Ascending aorta (tissue), 2 donors: ENCODE data around the gene IL10. TPM values are rescaled to one million over a fixed set of nuclear protein-coding genes. Genes with fewer than 3 reads are reported as not detected.
A peak's percentile ranks its signal among the peaks of the same experiment; 100 is the strongest.
"Not testable (repeated sequence)": the region's sequence is repeated elsewhere in the genome, so short reads cannot be mapped to it uniquely, and the experiment has no call there.

Source experiments
- DNase-seq, 2 donors: peaks; one replicate each; pipeline ENCODE4 v3.0.0-alpha.2; 2019; ENCODE audit warnings: low spot score in 2 of 2
- H3K27ac ChIP-seq, 2 donors: fragments of 200-600 bp; sonication (generic); one replicate each; pipeline ENCODE4 v1.5.1; 2016 to 2017; ENCODE audit warnings: mild to moderate bottlenecking in 1 of 2
- H3K27me3 ChIP-seq: fragments of 200-600 bp; sonication (generic); one replicate; pipeline ENCODE4 v1.5.1; 2017
- H3K36me3 ChIP-seq, 2 donors: fragments of 200-600 bp; sonication (generic); one replicate each; pipeline ENCODE4 v1.5.1; 2016
- H3K4me1 ChIP-seq, 2 donors: fragments of 200-600 bp; sonication (generic); one replicate each; pipeline ENCODE4 v1.5.1; 2016 to 2017; ENCODE audit warnings: mild to moderate bottlenecking in 1 of 2
- H3K4me3 ChIP-seq, 2 donors: fragments of 200-600 bp; sonication (generic); one replicate each; pipeline ENCODE4 v1.5.1; 2016 to 2017; ENCODE audit warnings: mild to moderate bottlenecking in 1 of 2
- H3K9me3 ChIP-seq, 2 donors: fragments of 200-600 bp; sonication (generic); one replicate each; pipeline ENCODE4 v1.5.1; 2016
- intact Hi-C: fragments of 100-400 bp; cut with DNase I; formaldehyde crosslinking; loops from one replicate; pipeline ENCODE4 v1.15.1; 2023
- total RNA-seq: library from RNA; depleted of rRNA; stranded (reverse); fragments of >200 nt; gene quantifications from one replicate; pipeline ENCODE4 v1.1.0, GENCODE V29; 2016
- TF ChIP-seq, protein P1 (sequence below), 3 experiments: fragments of 200-600 bp in 2 of 3; fragments of 450-650 bp in 1 of 3; sonication (generic) in 2 of 3; IDR thresholded peaks; one replicate each; pipeline ENCODE4 v1.5.1; 2016 to 2019; ENCODE audit warnings: antibody characterized with exemption in 3 of 3, mild to moderate bottlenecking in 1 of 3, moderate library complexity in 1 of 3

IL10 gene
- total RNA-seq, 1 donor from 2014 or later = 1.6 TPM

DNA sequence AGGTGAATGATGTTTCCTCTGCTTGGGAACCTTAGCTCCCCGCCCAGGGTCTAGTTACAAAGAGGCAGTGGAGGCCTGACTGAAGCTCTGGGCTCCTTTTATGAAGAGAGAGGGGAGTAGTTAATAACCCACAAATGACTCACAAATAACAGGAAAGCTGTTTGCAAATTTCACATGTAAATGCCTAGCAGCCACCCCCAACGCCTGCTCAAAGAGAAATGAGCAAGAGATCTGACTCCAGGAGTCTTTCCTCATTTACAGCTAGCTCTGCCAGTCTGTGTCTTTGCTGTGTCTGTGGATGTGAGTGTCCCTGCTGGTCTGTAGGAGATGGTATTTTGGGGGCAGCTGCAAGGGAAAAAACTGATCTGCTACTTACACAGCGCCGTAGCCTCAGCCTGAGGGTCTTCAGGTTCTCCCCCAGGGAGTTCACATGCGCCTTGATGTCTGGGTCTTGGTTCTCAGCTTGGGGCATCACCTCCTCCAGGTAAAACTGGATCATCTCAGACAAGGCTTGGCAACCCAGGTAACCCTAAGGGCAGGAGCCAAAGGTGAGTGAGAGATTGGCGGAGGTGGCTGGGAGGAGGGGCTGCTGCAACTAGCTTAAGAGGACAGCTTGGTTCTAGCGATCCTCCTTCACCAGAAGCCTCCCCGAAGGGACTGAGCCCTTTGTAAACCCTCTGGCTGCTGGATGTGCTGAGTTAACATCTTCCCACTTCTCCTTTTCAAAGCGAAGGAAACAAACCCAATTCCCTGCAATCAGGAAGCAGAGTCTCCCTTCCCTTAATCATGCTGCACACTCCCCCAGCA lies 1.6 kb downstream of the IL10 start, which contains the start of gene IL19:
TSS of gene IL19 (plus strand) at position 243 of the 807 bp plus-strand sequence. CDS start 65,890 bp downstream, outside the sequence.
- H3K4me3 ChIP-seq = peak within 1 kb of the TSS in 1 of 2 donors; percentile 21
- H3K27ac ChIP-seq = peak within 1 kb of the TSS in 1 of 2 donors; percentile 34
- DNase-seq = peak in 1 of 2 donors; percentile 62
- H3K36me3 ChIP-seq = no peaks in the 10 kb centered on the region
- H3K4me1 ChIP-seq = no peaks in the 10 kb centered on the region
- H3K9me3 ChIP-seq = no peaks in the 10 kb centered on the region
- TF ChIP-seq, protein P1, sequence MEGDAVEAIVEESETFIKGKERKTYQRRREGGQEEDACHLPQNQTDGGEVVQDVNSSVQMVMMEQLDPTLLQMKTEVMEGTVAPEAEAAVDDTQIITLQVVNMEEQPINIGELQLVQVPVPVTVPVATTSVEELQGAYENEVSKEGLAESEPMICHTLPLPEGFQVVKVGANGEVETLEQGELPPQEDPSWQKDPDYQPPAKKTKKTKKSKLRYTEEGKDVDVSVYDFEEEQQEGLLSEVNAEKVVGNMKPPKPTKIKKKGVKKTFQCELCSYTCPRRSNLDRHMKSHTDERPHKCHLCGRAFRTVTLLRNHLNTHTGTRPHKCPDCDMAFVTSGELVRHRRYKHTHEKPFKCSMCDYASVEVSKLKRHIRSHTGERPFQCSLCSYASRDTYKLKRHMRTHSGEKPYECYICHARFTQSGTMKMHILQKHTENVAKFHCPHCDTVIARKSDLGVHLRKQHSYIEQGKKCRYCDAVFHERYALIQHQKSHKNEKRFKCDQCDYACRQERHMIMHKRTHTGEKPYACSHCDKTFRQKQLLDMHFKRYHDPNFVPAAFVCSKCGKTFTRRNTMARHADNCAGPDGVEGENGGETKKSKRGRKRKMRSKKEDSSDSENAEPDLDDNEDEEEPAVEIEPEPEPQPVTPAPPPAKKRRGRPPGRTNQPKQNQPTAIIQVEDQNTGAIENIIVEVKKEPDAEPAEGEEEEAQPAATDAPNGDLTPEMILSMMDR (IDR thresholded peaks at IDR 0.05) = no peak
- intact Hi-C loops = no loop called here
- no peaks in the 10 kb centered on the region for H3K27me3 ChIP-seq

- TF ChIP-seq, protein P1 (IDR thresholded peaks at IDR 0.05) = no peak
- Histone ChIP-seq H3K9me3 (no peaks in the 10 kb centered on the region), H3K4me3 (peak overlapping the region in 1 of 2 donors; percentile 10), H3K4me1 (no peaks in the 10 kb centered on the region), H3K36me3 (no peaks in the 10 kb centered on the region), H3K27me3 (no peaks in the 10 kb centered on the region), H3K27ac (no peak overlapping the region)
- intact Hi-C loops = no loop called here
- DNase-seq = peak in 1 of 2 donors; percentile 55
Observed at GRCh38 chr1:206769304-206769731, 3.0 kb downstream of the IL10 start.

DNA sequence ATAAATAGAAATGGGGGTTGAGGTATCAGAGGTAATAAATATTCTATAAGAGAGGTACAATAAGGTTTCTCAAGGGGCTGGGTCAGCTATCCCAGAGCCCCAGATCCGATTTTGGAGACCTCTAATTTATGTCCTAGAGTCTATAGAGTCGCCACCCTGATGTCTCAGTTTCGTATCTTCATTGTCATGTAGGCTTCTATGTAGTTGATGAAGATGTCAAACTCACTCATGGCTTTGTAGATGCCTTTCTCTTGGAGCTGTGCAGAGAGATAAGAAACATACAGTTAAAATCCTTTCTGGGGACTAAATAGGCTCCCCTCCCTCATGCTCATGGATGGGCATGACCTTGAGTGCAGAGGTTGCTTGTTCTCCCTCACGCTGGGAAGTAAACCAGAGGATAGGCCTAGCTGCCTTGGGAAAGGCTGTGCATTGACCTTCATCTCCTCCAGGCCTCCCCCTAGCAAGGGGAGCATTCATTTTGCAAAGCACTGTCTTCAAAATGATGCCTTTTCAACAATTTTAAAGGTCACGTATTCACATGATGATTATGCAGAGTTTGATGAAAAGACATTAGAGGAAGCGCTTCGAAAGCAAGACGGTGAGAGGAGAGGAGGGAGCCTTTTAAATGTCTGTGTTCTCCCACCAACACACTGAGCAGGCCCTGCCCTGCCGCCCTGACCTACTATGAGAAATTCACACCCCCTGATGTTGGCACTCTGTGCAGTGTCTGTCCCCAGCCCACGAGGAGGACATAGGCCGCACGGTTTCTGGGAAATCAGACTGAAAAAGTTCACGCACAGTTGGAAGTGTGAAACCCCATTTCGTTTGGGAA lies 3.6 kb downstream of the IL10 start:
- Histone ChIP-seq H3K4me3 (no peak overlapping the region), H3K36me3 (no peaks in the 10 kb centered on the region), H3K27me3 (no peaks in the 10 kb centered on the region), H3K27ac (no peak overlapping the region), H3K4me1 (no peaks in the 10 kb centered on the region), H3K9me3 (no peaks in the 10 kb centered on the region)
- intact Hi-C loops = no loop called here
- TF ChIP-seq, protein P1 (IDR thresholded peaks at IDR 0.05) = no peak
- peak in 1 of 2 donors; percentile 40 for DNase-seq

DNA sequence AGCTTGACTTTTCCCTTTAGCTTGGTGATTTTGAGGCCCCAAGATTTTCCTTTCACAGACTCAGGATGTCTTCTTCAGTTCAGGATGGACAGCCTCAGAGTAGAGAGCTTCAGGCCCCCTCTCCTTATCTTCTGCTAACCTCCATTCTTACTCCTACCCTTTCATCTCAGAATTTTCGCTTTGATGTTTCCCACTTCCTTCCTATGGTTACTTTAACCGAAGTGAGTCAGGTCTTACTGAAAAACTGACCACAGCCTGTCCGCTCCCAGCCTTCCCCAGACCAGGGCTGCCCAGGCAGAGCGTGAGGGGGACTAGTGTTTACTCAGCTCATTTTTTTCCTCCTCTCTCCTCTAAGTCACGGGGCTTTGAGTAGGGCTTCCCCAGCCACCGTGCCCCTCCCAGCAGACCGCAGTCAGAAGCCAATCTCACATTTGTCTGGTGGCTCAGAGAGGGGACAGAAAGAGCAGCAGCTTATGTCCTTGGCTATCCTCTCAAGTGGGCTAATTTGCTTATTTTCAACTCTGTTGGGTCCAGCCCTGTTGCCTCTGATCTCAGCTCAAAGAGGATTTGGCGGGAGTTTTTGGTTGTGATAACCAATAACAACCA lies 5.9 kb downstream of the IL10 start:
- no peak overlapping the region for H3K27ac ChIP-seq
- H3K9me3 ChIP-seq = no peaks in the 10 kb centered on the region
- no peaks in the 10 kb centered on the region for H3K27me3 ChIP-seq
- peak in 1 of 2 donors; percentile 52 for DNase-seq
- intact Hi-C loops = no loop called here
- no peaks in the 10 kb centered on the region for H3K4me1 ChIP-seq
- H3K4me3 ChIP-seq = no peak overlapping the region
- TF ChIP-seq, protein P1 (IDR thresholded peaks at IDR 0.05) = no peak
- H3K36me3 ChIP-seq = no peaks in the 10 kb centered on the region

DNA sequence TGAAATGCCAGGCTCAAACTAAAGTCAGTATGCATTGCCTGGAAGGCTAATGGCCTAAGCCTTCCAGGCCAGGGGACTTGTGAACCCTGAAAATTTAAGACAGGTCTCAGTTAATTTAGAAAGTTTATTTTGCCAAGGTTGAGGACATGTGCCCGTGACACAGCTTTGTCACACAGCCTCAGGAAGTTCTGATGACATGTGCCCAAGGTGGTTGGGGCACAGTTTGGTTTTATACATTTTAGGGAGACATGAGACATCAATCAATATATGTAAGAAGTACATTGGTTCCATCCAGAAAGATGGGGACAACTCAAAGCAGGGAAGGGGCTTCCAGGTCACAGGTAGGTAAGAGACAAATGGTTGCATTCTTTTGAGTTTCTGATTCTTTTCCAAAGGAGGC lies 6.5 kb downstream of the IL10 start:
- H3K27me3 ChIP-seq, DNase-seq, intact Hi-C loops, H3K27ac ChIP-seq, H3K4me3 ChIP-seq, H3K36me3 ChIP-seq, H3K4me1 ChIP-seq, H3K9me3 ChIP-seq: not testable (repeated sequence)

GRCh38 chr1:206762741-206763364 lies 9.4 kb downstream of the IL10 start:
- H3K36me3 ChIP-seq, H3K27ac ChIP-seq, H3K9me3 ChIP-seq, H3K4me1 ChIP-seq, intact Hi-C loops, H3K4me3 ChIP-seq, H3K27me3 ChIP-seq, DNase-seq: not testable (repeated sequence)
